Measurements from ENCODE around the gene TMPRSS4. TPM values are rescaled to one million over a fixed set of nuclear protein-coding genes. Genes with fewer than 3 reads are reported as not detected.

The TMPRSS4 gene
- total RNA-seq, 1 donor from 2014 or later: not detected

GRCh38 chr11:118153976-118154375 is 77.1 kb downstream of the TMPRSS4 start:
- no peak for TF ChIP-seq CTCF (IDR thresholded peaks at IDR 0.05; ENCODE audit: partially characterized antibody, unreplicated experiment)
- H3K36me3 Mint-ChIP-seq (ENCODE audit: unreplicated experiment): no peaks in the 10 kb centered on the region
- H3K27me3 Mint-ChIP-seq (ENCODE audit: unreplicated experiment): peaks cover 25% of the 10 kb centered on the region
- peaks cover 14% of the 10 kb centered on the region for H3K4me1 Mint-ChIP-seq (ENCODE audit: low read depth, unreplicated experiment)
- no peak for DNase-seq
- peak overlapping the region; percentile 35 for H3K4me3 Mint-ChIP-seq (ENCODE audit: unreplicated experiment)
- no peak overlapping the region for H3K27ac Mint-ChIP-seq (ENCODE audit: unreplicated experiment)
- peaks cover 2% of the 10 kb centered on the region for H3K9me3 Mint-ChIP-seq (ENCODE audit: unreplicated experiment)

GRCh38 chr11:118154641-118155040 is 77.8 kb downstream of the TMPRSS4 start:
- TF ChIP-seq CTCF (IDR thresholded peaks at IDR 0.05; ENCODE audit: partially characterized antibody, unreplicated experiment): no peak
- Mint-ChIP-seq H3K27ac (ENCODE audit: unreplicated experiment) (no peak overlapping the region), H3K4me3 (ENCODE audit: unreplicated experiment) (peak overlapping the region; percentile 20), H3K4me1 (ENCODE audit: low read depth, unreplicated experiment) (peaks cover 14% of the 10 kb centered on the region), H3K36me3 (ENCODE audit: unreplicated experiment) (no peaks in the 10 kb centered on the region), H3K9me3 (ENCODE audit: unreplicated experiment) (peaks cover 4% of the 10 kb centered on the region), H3K27me3 (ENCODE audit: unreplicated experiment) (peaks cover 27% of the 10 kb centered on the region)
- DNase-seq: no peak

- Mint-ChIP-seq H3K27me3 (ENCODE audit: unreplicated experiment) (peaks cover 27% of the 10 kb centered on the region), H3K36me3 (ENCODE audit: unreplicated experiment) (no peaks in the 10 kb centered on the region), H3K4me1 (ENCODE audit: low read depth, unreplicated experiment) (peaks cover 14% of the 10 kb centered on the region), H3K4me3 (ENCODE audit: unreplicated experiment) (no peak overlapping the region), H3K27ac (ENCODE audit: unreplicated experiment) (peak overlapping the region; percentile 22), H3K9me3 (ENCODE audit: unreplicated experiment) (peaks cover 2% of the 10 kb centered on the region)
- TF ChIP-seq CTCF (IDR thresholded peaks at IDR 0.05; ENCODE audit: partially characterized antibody, unreplicated experiment): no peak
- DNase-seq: no peak
Measured at GRCh38 chr11:118155776-118156530, 79.1 kb downstream of the TMPRSS4 start.

GRCh38 chr11:118156531-118157185 is 79.8 kb downstream of the TMPRSS4 start:
- no peak overlapping the region for H3K4me3 Mint-ChIP-seq (ENCODE audit: unreplicated experiment)
- DNase-seq: no peak
- peaks cover 27% of the 10 kb centered on the region for H3K27me3 Mint-ChIP-seq (ENCODE audit: unreplicated experiment)
- TF ChIP-seq CTCF (IDR thresholded peaks at IDR 0.05; ENCODE audit: partially characterized antibody, unreplicated experiment): peak; percentile 9
- peaks cover 14% of the 10 kb centered on the region for H3K4me1 Mint-ChIP-seq (ENCODE audit: low read depth, unreplicated experiment)
- H3K36me3 Mint-ChIP-seq (ENCODE audit: unreplicated experiment): no peaks in the 10 kb centered on the region
- H3K27ac Mint-ChIP-seq (ENCODE audit: unreplicated experiment): no peak overlapping the region
- H3K9me3 Mint-ChIP-seq (ENCODE audit: unreplicated experiment): peaks cover 4% of the 10 kb centered on the region
